ENCODE measurements around the gene MCM9.
"Not testable (repeated sequence)": the region's sequence is repeated elsewhere in the genome, so short reads cannot be mapped to it uniquely, and the experiment has no call there.

MCM9 gene

GRCh38 chr6:118770112-118770788, 164.7 kb downstream of the MCM9 start:
- no peak for DNase-seq (ENCODE audit: low read depth in 2 of 2)

- no peak for DNase-seq (ENCODE audit: low read depth in 2 of 2)
Observed at GRCh38 chr6:118768904-118769325, 166.0 kb downstream of the MCM9 start.

- DNase-seq (ENCODE audit: low read depth in 2 of 2): no peak
Observed at GRCh38 chr6:118768441-118768840, 166.5 kb downstream of the MCM9 start.

GRCh38 chr6:118765316-118765715, 169.6 kb downstream of the MCM9 start:
- DNase-seq (ENCODE audit: low read depth in 2 of 2): not testable (repeated sequence)

- no peak for DNase-seq (ENCODE audit: low read depth in 2 of 2)
Observed at GRCh38 chr6:118764766-118765165, 170.2 kb downstream of the MCM9 start.
